AG04450 (cell line): ENCODE results near the gene TMEM132A. TPM values are rescaled to one million over a fixed set of nuclear protein-coding genes. Genes with fewer than 3 reads are reported as not detected.

Source experiments
- CTCF ChIA-PET: fragments of 300-600, 350-600 bp; formaldehyde crosslinking; extraction: SDS; loops from one replicate; lab custom pipeline; 2022; ENCODE audit warnings: antibody characterized with exemption, inconsistent platforms; lab: Charles Lee
- POLR2A ChIA-PET: fragments of 350-600 bp; formaldehyde crosslinking; extraction: SDS; loops from one replicate; lab custom pipeline; 2021; ENCODE audit warnings: antibody characterized with exemption, inconsistent platforms; lab: Yijun Ruan, JAX
- DNase-seq: peaks from one replicate; pipeline ENCODE4 v3.0.0-alpha.2; 2011; ENCODE audit warnings: low read depth, low spot score
- H3K27ac ChIP-seq: one replicate; pipeline ENCODE4 v1.5.1; 2012; ENCODE audit warnings: low read depth, low read length, control low read depth
- H3K27me3 ChIP-seq: one replicate; pipeline ENCODE4 v1.6.0; 2012; ENCODE audit warnings: low read length; ENCODE audit not compliant: control insufficient read depth, insufficient read depth
- H3K4me3 ChIP-seq: 2 replicates; pipeline ENCODE4 v1.5.1; 2011; ENCODE audit warnings: mild to moderate bottlenecking, low read depth, low read length, control low read depth
- H3K9me3 ChIP-seq: 2 replicates; pipeline ENCODE4 v1.5.1; 2012; ENCODE audit warnings: low read length; ENCODE audit not compliant: control insufficient read depth, insufficient read depth
- polyA plus RNA-seq: library from polyadenylated mRNA; depleted of rRNA; stranded (reverse); fragments of >200 nt; gene quantifications from 2 replicates; pipeline ENCODE4 v1.2.3, GENCODE V29; 2011
- TF ChIP-seq, protein P1 (sequence below): IDR thresholded peaks from 2 replicates; pipeline ENCODE4 v1.5.1; 2011; ENCODE audit warnings: low read depth, low read length, control low read depth, inconsistent platforms

Gene TMEM132A
- polyA plus RNA-seq, 1 experiment: 25.9 TPM

DNA sequence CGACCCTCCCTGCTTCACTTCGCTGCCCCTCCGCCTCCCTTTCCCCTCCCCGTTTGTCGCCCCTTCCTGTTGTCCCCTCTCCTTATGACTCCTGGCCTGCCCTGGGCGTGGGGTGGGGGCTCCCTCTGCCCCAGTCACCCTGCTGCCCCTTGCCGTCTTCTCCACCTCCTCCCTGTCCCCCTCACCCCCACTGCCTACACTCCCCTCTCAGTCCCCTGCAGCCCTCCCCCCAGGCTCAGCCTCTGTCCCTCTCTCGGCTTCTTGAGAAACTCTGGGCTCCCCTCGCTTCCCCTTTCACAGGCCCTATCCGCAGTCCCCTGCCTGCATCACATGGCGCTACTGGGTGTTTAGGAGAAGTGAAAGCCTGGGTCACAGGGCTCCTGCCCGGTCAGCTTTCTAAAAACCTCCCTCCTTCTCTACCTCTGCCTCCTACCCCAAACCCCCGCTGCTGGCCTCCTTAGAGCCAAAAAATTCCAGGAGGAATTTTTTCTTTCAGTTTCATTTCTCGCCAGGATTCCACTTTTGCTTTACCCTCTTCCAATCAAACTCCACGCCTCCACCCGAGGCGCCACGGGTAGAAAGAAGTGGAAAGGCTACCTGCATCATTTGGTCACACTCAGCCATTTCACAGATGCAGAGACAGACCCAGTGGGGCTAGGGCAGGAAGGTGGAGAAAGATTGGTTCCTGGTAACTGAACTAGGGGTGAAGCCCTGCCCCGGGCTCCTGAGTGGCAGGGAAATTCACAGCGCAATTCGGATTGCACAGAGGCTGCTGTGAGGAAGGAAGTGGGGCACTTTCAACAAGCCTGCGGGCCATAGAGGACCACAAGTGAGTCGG is 27.9 kb downstream of the TMEM132A start, which contains the start of gene SLC15A3:
Gene SLC15A3 (minus strand): TSS at position 273 of the 838 bp plus-strand sequence. CDS start 625 bp downstream, outside the sequence.
- H3K4me3 ChIP-seq: peak within 1 kb of the TSS; percentile 55
- CTCF ChIA-PET: no interaction called here
- no peak for DNase-seq
- TF ChIP-seq, protein P1, sequence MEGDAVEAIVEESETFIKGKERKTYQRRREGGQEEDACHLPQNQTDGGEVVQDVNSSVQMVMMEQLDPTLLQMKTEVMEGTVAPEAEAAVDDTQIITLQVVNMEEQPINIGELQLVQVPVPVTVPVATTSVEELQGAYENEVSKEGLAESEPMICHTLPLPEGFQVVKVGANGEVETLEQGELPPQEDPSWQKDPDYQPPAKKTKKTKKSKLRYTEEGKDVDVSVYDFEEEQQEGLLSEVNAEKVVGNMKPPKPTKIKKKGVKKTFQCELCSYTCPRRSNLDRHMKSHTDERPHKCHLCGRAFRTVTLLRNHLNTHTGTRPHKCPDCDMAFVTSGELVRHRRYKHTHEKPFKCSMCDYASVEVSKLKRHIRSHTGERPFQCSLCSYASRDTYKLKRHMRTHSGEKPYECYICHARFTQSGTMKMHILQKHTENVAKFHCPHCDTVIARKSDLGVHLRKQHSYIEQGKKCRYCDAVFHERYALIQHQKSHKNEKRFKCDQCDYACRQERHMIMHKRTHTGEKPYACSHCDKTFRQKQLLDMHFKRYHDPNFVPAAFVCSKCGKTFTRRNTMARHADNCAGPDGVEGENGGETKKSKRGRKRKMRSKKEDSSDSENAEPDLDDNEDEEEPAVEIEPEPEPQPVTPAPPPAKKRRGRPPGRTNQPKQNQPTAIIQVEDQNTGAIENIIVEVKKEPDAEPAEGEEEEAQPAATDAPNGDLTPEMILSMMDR: no peak
- H3K27me3 ChIP-seq: peaks cover 8% of the 10 kb centered on the region
- peak within 1 kb of the TSS; percentile 57 for H3K27ac ChIP-seq
- no peaks in the 10 kb centered on the region for H3K9me3 ChIP-seq
- POLR2A ChIA-PET: interaction anchor here (0.6 kb wide), 1 partner anchor 1196 kb away, joined by 4 read pairs; no protein-coding TSS in a partner anchor

DNA sequence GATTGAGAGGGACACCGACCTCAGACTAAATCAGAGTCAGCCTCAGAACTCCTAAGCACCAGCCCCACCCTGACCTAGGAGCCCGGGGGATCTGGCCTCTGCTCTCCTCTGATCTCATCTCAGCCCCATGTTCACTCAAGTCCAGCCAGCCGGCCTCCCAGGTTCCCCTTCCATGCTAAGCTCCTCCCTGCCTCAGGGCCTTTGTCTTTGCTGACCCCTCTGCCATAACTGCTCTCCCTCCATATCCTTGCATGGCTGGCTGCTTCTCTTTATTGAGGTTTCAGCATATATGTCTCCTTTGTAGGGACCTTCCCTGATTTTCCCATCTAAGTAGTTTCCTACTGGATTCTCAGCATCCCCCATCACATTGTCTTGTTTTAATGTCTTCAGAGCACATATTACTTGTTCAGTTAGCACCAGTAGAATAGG is 28.5 kb downstream of the TMEM132A start:
- peak overlapping the region; percentile 55 for H3K4me3 ChIP-seq
- peaks cover 8% of the 10 kb centered on the region for H3K27me3 ChIP-seq
- CTCF ChIA-PET: no interaction called here
- H3K9me3 ChIP-seq: no peaks in the 10 kb centered on the region
- TF ChIP-seq, protein P1: no peak
- no peak for DNase-seq
- H3K27ac ChIP-seq: no peak overlapping the region
- POLR2A ChIA-PET: no interaction called here

DNA sequence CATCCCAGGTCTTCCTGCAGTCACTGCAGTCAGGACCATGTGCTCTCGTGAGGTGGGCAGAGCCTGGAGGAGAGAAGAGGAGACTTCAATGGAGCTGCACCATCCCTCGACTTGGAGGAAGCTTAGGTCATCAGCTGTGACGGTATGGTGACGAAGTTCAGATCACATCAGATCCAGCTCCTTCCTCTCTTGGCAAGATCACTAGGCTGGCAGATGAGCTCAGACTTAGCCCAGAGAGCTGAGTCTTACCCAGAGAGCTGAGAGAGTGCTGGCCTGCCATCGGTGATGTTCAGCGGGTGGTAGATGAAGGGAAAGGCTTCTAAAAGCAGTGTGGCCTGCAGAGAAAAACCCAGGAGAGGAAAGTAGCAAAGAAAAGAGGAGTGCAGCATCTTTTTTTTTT is 29.5 kb downstream of the TMEM132A start:
- TF ChIP-seq, protein P1: no peak
- DNase-seq: no peak
- CTCF ChIA-PET: interaction anchor here (0.6 to 0.8 kb wide), 2 partner anchors 66 to 121 kb away, joined by 3 to 4 read pairs; no protein-coding TSS in a partner anchor

DNA sequence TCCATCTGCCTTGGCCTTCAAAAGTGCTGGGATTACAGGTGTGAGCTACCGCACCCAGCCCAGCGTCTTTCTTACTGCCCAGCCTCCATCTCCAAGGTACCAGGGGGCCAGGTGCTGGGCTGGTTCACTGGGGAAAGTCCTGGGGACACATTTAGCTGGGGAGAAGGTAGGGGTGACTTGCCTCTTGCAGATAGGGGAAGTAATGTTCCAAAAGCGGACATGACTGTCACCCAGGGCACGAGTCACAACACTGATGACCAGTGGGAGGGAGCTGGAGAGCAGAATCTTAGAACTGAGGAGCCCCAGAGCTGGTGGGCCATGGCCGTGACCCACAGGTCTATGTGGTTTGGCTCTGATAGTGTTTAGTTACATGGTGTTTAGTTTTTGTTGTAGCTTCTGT is 30.2 kb downstream of the TMEM132A start:
- ChIA-PET POLR2A (no interaction called here), CTCF (interaction anchor here (0.8 kb wide), 1 partner anchor 16 kb away, joined by 3 read pairs; no protein-coding TSS in a partner anchor)
- TF ChIP-seq, protein P1: no peak
- no peaks in the 10 kb centered on the region for H3K9me3 ChIP-seq
- H3K27ac ChIP-seq: no peak overlapping the region
- no peak overlapping the region for H3K4me3 ChIP-seq
- H3K27me3 ChIP-seq: peaks cover 10% of the 10 kb centered on the region
- DNase-seq: no peak

More for the DNA sequence above, 29.5 kb downstream of the TMEM132A start:
- POLR2A ChIA-PET: interaction anchor here (0.6 kb wide), 1 partner anchor 1819 kb away, joined by 4 read pairs; no protein-coding TSS in a partner anchor
- Histone ChIP-seq H3K27ac (no peak overlapping the region), H3K4me3 (no peak overlapping the region), H3K27me3 (peaks cover 9% of the 10 kb centered on the region), H3K9me3 (no peaks in the 10 kb centered on the region)

DNA sequence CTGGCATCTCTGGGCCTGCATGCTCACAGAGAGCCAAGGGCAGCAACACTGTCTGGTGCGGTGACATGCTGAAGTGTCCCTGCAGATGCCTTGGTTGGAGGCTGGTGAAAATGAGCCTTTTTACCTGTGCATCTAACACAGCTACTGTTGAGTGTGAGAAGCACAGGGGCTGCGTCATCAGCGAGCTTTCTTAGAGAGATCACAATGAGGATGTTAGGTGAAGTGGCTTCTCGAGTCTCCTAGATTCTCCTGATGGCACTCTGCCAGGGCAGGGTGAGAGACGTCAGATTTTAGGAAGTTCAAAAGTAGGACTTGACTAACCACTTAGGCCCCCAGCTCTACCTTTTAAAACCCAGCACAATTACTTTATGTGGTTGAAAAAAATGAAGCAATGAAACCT is 31.3 kb downstream of the TMEM132A start:
- CTCF ChIA-PET: no interaction called here
- TF ChIP-seq, protein P1: no peak
- DNase-seq: no peak
- no peak overlapping the region for H3K4me3 ChIP-seq
- POLR2A ChIA-PET: no interaction called here
- H3K27ac ChIP-seq: no peak overlapping the region
- no peaks in the 10 kb centered on the region for H3K9me3 ChIP-seq
- H3K27me3 ChIP-seq: peaks cover 14% of the 10 kb centered on the region
